AG08396 (cell line): ENCODE results near the gene ZMYND8.
A peak's percentile ranks its signal among the peaks of the same experiment; 100 is the strongest.
"Not testable (repeated sequence)": the region's sequence is repeated elsewhere in the genome, so short reads cannot be mapped to it uniquely, and the experiment has no call there.

Source experiments
- DNase-seq: peaks from one replicate; pipeline ENCODE4 v3.0.0; 2012; ENCODE audit warnings: low spot score, mixed read lengths

The ZMYND8 gene

DNA sequence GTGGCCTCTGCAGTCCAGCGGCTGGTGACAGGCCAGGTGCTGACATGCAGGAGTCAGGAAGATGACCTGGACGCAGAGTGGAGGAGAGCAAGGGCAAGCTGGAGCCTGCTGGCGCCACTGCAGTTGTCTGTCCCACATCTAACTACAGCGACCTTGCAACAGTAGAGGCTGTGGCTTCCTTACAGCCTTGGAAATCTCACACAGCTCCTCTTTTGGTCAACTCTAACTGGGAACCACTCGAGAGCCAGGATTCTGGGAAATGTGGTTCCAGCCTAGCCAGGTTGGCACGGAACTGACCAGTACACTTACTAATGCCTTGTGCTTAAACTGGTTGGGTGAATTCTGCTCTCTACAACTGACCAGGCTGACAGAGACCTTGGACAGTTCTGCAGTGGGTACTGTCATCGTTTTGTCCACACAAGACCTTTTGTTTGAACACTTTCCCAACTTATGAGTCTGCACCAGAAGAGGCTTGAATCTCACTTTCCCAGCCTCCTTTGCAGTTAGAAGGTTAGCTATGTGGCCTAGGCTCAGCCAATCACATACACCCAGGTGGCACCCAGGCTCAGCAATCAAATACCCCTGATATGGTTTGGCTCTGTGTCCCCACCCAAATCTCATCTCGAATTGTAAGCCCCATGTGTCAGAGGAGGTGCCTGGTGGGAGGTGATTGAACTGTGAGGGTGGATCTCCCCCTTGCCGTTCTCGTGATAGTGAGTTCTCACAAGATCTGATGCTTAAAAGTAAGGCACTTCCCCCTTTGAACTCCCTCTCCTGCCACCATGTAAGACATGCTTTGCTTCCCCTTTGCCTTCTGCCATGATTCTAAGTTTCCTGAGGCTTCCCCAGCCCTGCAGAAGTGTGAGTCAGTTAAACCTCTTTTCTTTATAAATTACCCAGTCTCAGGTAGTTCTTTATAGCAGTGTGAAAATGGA is 153.5 kb downstream of the ZMYND8 start:
- no peak for DNase-seq

DNA sequence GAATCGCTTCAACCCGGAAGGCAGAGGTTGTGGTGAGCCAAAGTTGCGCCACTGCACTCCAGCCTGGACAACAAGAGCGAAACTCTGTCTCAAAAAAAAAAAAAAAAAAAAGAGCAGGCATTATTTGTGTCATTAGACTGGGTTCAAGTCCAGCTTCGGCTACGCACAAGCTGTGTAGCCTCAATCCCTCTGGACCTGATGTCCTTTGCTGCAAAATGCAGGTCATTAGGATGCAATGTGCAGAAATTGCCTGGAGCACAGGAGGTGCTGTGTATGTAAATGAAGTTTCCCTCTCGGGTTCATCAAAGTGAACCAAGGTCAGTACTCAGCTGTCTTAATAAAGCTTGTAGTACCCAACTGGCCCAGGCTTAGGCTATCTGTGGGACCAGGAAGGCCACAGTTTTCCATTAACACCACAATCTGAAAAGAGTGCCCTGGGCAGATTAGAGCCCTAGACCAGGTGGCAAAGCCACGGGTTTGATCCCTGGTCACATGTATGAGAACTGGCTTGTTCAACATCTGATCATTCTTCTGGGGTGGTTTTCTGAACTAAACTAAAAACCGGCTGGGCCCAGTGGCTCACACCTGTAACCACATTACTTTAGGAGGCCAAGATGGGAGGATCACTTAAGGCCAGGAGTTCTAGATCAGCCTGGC is 155.3 kb downstream of the ZMYND8 start:
- DNase-seq = no peak

DNA sequence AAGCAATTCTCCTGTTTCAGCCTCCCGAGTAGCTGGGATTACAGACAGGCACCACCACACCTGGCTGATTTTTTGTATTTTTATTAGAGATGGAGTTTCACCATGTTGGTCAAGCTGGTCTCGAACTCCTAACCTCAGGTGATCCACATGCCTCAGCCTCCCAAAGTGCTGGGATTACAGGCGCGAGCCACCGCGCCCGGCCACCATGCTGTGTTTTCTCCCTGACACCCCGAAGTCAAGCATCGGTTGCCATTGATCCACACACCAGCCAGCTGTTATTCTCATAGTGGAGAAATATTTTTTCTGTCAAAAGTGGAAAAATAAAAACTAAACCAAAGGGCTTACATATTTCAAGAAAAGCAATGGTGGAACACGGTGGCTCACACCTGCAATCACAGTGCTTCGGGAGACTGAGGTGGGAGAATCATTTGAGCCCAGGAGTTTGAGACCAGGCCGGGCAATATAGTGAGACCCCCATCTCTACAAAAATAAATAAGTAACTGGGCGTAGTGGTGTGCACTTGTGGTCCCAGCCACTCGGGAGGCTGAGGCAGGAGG is 157.4 kb downstream of the ZMYND8 start:
- no peak for DNase-seq

DNA sequence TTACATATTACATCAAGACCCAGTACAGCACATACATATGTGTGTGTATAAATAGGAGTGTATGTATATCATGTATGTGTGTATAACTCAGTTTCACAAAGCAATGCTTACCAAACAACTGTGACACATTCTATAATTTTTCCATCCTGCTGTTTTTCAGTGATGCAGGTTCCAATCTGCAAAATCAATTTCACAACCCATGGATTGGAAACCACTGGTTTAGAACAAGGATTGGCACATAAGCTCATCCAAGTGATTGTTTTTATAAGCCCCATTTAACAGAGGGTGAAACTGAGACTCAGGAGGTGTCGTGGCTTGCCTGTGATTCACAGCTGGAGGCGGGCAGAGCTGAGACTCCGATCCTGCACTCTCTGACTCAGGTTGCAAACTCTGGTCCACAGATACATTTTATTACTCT is 158.2 kb downstream of the ZMYND8 start:
- no peak for DNase-seq

DNA sequence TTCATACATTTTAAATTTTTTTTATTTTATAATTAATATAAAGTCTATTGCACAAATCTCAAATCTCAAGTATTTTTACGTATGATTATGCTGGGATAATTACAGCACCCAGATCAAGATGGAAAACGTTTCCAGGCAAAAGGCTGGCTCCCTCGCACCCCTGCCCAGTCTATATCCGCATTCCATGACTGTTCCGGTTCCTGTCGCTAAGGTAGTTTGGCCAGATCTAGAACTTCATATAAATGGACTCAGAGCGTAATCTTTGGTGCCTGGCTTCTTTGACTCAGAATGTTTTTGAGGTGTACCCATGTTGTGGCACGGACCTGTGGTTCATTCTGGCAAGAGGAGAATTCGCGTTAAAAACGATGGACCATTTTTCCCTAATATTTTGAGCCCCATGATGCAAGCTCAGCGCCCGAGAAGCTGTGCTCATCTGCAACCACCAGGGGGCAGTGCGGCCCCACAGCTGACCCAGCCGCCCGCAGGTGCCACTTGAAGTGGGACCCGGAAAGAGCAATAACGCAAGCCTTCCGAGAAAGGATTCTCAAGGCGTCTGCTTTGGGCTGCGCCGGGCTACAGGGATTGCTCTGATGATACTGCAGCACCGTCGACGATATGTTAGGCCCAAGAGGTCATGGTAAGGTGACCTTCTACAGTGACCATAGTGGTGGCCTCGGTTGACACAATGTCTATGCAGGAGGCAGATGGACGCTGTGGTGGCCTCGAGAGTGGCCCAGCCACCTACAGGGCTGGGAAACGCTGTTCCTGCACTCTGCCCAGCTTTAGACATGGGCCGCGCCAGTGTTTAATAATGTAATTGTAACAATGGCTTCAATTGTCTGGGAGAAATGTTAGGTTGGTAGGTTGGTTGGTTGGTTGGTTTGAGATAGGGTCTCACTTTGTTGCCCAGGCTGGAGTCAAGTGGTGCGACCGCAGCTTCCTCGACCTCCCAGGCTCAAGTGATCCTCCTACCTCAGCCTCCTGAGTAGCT is 160.1 kb downstream of the ZMYND8 start:
- DNase-seq = peak; percentile 80

DNA sequence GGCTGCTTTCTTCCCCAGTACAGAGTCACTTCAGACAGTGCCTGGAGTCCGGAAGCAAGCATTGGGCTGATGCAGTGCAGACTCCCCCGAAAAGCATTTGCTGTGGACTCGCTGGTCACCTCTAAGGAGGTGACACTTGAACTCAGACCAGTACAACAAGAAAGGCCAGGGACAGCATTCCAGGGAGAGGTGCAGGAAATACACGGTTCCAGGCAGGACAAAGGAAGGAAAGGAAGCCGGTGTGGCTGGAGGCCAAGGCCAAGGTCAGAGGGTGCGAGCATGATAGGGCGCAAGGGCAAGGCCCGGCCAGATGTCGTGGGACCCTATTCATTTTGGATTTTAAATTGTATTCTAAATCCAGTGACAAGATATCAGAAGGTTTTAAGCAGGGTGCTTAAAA is 160.9 kb downstream of the ZMYND8 start:
- DNase-seq = no peak

DNA sequence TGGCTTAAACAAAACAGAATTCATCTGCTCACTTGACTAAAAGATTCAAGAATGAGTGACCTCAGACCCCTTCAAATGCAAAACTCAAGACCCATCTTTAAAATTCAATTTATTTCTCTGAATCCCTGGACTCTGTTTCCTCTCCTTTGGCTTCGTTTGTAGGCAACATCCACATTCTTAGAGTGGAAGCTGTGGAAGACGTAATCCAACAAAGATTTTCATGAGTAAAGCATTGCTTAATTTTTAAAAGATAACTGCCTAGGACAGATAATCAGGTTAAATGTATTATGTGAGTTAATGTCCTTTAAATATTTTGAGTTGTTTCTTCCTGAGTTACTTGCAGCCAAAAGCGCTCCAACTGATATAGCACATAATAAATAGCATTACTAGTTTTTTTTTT is 164.5 kb downstream of the ZMYND8 start:
- DNase-seq = no peak

DNA sequence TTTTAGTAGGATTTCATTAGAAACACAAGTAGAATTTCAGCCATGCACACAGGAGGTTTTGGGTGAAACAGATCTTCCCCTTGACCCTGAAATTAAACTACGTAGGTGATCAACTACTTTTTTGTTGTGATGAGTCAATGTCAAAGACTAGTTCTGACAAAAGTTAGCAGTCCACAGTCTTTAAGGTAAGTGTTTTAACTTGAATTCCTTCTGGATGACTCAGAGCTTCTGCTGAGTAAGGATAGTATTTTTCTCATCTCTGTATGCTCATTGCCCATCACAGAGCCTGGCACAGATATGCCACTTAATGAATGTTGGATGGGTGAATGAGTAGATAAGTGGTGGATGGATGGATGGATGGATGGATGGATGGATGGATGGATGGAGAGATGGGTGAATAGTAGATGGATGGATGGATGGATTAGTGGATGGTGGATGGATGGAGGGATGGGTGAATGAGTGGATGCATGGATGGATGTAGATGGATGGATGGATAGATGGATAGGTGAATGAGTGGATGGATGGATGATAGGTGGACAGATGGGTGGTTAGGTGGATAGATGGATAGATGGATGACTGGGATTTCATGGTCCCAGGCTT is 165.3 kb downstream of the ZMYND8 start:
- no peak for DNase-seq

DNA sequence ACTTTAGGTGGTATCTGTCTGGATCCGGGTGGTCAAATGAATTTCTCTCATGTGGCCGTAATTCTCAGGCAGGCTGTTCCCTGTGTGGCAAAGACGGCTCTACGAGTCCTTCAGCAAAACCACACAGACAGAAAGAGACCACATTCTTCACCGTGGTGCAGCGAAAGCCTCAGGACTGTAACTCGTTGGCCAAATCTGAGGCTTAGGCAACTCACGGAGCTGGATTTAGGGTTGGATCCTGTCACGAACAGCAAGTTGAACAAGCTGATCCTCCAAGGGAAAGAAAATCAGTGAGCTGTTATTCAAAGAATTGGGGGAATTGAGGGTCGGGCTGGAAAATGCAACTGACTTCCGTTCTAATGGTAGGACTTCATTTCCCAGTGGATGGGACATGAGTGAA is 167.4 kb downstream of the ZMYND8 start:
- no peak for DNase-seq

DNA sequence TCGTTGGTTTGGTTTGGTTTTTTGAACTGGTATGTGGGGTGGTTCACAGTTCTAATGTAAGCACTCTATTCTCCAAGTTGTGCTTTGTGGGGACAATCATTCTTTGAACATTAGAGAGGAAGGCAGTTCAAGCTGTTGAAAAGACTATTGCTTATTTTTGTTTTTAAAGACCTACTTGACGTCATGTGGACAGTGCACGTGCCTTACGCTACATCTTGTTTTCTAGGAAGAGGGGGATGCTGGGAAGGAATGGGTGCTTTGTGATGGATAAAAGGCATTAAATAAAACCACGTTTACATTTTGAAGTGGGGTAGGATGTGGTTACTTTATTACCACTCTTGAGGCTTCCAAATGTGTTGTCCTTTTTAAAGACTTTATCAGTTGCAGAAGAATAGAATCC is 168.0 kb downstream of the ZMYND8 start:
- no peak for DNase-seq

DNA sequence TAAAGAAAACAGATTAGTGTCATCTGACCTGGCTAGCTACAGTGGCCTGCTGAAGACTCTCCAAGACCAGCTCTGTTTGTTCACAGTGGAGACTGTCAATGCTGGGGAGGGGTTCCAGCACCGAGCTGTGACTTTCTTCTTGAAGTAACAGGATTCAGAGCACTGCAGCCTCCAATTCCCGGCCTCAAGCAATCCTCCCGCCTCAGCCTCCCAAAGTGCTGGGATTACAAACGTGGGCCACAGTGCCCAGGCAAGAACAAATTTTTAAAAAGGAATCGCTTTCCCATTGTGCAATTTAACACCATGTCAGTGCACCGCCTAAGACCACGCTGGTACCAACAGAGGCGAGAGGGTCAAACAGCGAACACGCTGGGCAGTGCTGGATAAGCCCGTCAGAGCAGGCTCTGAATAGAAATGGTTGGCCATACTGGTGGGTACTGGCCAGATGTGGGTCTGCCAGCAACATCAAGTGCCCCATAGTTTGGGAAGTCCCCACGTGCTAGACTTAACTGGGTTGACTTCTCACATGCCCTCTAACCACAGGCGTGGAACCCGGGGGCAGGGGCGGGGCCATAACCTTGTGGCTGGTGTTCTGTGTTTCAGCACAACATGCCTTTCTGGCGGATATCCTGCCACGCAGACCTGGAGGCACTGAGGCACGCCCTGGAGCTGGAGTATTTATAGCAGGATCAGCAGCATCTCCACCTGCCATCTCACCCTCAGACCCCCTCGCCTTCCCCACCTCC is 168.9 kb downstream of the ZMYND8 start:
- no peak for DNase-seq

DNA sequence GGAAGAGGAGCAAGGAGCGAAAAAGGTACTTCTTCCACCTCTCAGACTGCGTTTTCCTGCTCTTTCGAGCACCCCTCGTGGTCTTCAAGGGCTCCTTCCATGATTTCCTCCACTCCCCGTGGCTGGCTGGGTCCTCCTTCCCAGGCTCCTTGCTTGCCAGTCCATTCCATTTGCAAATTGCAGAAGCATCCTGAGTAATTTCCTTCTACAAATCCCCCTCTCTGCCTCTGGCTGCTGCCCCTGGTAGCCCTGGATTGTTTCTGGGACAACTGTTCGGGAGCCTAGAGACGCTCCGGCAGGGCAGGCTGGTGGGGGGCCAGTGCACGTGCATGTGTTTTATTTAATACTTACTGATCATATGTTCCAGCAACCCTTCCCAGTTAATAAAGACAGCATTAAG is 173.1 kb downstream of the ZMYND8 start:
- DNase-seq = no peak

DNA sequence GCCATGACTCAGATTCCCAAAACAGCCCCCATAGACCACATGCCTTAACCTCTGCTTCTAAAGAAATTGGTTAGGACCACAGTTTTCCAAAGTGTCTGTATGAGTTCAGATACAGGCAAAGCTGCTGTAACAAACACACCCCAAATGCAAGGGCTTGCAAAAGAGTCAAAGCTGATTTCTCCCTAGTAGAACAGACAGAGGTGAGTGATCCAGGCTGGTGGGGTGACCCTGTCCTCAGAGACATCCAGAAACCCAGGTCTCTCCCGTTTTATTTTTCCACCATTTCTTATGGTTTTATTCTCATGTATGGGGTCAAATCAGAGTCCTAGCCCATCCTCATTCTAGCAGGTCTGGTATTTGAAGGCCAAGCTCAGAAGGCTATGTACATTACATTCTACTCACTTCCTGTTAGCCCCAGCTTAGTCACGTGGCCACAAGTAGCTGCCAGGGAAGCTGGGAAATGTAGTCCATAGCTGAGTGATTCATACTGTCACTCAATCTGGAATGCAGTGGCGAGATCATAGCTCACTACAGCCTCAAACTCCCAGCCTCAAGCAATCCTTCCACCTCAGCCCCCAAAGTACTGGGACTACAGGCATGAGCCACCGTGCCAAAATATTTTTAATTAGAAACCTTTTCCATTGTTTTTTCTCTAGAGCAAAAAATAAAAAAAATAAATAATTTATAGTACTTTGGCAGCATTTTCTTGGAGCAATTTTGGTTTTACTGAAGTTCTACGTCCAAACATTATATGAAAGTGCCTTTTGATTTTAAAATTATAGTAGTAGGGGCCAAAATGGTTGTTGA is 175.2 kb downstream of the ZMYND8 start:
- DNase-seq = peak; percentile 82

DNA sequence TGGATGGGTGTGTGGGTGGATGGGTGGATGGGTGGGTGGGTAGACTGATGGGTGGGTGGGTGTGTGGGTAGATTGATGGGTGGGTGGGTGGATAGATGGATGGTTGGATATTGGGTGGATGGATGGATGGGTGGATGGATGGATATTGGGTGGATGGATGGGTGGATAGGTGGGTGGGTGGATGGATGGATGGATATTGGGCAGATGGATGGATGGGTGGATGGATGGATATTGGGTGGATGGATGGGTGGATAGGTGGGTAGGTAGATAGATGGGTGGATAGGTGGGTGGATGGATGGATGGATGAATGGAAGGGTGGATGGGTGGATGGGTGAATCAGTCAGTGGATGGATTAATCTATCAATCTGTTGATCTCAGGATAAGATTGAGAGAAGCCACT is 177.2 kb downstream of the ZMYND8 start:
- DNase-seq = no peak

DNA sequence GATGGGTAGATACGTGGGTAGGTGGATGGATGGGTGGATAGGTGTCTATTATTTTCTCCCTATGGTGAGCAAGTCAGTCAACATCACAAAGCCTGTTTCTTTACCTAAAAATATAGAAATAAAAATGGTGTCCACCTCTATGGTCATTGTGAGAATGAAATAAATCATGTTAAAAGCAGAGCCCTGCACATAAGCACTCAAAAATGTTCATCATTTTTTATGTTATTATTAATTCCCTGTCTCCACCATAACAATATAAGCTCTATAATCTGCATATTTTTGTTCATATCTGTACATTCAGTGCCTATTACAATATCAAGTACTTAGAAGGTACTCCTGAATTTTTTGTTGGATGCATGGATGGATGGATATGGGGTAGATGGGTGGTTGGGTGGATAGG is 177.6 kb downstream of the ZMYND8 start:
- no peak for DNase-seq

DNA sequence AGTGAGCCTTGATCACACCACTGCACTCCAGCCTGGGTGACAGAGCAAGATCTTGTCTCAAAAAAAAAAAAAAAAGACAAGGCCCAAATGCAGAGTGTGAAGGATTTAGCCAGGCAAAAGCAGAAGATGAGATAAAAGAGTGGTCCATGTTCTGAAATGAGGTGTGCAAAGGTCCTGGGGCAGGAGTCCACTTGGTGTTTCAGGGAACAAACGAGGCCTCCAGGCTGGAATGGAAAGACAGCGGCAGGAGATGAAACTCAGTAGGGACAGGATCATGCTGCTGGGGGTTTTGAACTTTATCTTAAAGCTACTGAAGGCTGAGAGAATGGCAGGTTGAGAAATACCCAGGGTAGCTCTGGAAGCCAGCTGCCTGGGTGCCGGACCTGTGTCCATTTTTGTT is 178.2 kb downstream of the ZMYND8 start:
- no peak for DNase-seq

DNA sequence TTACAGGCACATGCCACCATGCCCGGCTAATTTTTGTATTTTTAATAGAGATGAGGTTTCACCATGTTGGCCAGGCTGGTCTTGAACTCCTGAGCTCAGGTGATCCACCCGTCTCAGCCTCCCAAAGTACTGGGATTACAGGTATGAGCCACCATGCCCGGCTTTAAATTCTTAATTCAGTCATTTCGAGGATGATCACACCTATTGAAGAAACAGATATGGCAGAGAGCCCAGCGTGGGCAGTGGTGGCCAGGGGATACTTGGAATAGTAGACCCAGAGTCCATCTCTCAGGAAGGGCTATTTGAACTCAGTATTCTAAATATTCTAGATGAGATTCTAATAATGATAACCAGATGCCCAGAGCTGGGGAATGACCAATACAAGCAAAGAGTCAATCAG is 180.3 kb downstream of the ZMYND8 start:
- not testable (repeated sequence) for DNase-seq

DNA sequence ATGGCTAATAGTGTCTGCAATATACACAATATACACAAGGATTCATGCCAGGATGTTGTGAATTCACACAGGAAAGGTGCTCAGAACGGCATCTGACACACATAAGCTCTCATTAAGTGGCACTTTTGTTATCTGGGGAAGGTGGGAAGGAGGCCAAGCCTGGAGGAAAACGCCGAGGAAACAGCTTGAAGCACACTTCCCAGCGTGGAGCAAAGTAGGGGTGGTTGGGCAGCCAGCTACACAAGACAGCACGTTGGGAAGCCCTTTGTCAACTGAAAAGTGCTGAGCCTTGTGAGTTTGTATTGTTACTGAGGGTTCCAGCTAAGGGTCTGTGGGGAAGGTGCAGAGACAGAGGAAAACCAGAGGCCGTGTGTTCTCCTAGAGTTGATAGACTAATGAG is 181.0 kb downstream of the ZMYND8 start:
- no peak for DNase-seq

DNA sequence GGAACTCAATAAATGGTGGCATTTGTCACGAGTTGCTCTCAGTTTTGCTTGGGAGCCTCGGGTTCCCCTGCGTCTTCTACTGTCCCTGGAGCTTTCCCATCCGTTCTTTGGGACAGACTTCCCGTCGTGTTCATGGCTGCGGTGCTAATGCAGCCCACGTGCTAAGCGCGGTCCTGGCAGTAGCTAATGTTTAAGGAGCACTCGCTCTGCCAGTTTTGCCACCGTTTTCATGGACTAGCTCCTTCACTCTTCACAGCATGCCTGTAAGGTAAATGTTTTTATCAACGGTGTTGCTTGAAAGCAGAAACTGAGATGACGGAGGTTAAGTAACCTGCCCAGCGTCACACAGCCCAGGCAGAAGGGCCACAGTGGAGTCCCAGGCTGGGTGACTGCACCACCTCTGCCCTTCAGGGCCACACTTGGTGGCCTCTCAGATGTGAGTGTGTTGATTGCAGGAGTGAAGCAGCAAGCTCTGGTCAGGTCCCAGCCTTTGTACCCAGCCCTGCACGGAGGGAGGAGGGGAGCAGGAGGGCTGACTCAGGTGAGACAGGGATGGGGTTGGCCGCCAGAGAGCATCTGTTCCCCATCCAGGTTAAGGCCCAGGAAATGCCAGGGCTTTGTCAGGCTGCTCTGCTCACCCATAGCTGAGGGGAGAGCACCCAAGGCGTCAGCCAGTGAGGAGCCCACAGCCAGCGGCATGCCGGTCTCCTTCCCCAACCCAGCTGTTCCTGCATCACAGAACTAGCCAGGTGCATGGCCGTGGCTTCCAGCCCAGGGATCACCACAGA is 181.8 kb downstream of the ZMYND8 start:
- no peak for DNase-seq
